ENCODE measurements around the gene CLEC17A. TPM values are rescaled to one million over a fixed set of nuclear protein-coding genes. Genes with fewer than 3 reads are reported as not detected.
"Not testable (repeated sequence)": the region's sequence is repeated elsewhere in the genome, so short reads cannot be mapped to it uniquely, and the experiment has no call there.

The CLEC17A gene
- polyA plus RNA-seq, 2 of the 4 experiments (the other 2 are of a cell fraction) = not detected

- H3K9me3 ChIP-seq; DNase-seq (ENCODE audit: low read depth in 1 of 2, low spot score in 1 of 2); H3K4me2 ChIP-seq; POLR2A ChIA-PET; H3K4me1 ChIP-seq; H3K4me3 ChIP-seq; H3K27ac ChIP-seq; FAIRE-seq: not testable (repeated sequence)
- 0 out of 6 replicates have a peak, but pooled peaks of 1 of the 2 experiments have one; percentile 4 for ATAC-seq
- WGBS (ENCODE audit: missing lambda C conversion rate) = 91% methylated on average over 10 of the region's 22 CpGs
- TF ChIP-seq MAFK (IDR thresholded peaks at IDR 0.05; ENCODE audit: partially characterized antibody) = peak; percentile 38
- CTCF ChIA-PET = interaction anchor here (8.3 kb wide), 1 partner anchor 8 kb away, joined by 39 read pairs; no protein-coding TSS in a partner anchor
Observed at GRCh38 chr19:14564652-14565297, 18.1 kb upstream of the CLEC17A start.

GRCh38 chr19:14565298-14565679 lies 17.6 kb upstream of the CLEC17A start:
- Histone ChIP-seq H3K4me1 (no peaks in the 10 kb centered on the region), H3K9me3 (no peaks in the 10 kb centered on the region), H3K4me3 (no peak overlapping the region), H3K4me2 (no peak overlapping the region), H3K27ac (no peak overlapping the region)
- no peak for DNase-seq (ENCODE audit: low read depth in 1 of 2, low spot score in 1 of 2)
- no peak for FAIRE-seq
- POLR2A ChIA-PET = no interaction called here
- CTCF ChIA-PET = interaction anchor here (8.3 kb wide), 1 partner anchor 9 kb away, joined by 39 read pairs; no protein-coding TSS in a partner anchor
- ATAC-seq = no peak
- WGBS (ENCODE audit: missing lambda C conversion rate) = 100% methylated on average over 1 of the region's 22 CpGs
- no peak for TF ChIP-seq FOSL2 (IDR thresholded peaks at IDR 0.05)
- TF ChIP-seq FOSL2 (CRISPR knock-in tag; IDR thresholded peaks at IDR 0.05) = no peak
- TF ChIP-seq FOXS1 (CRISPR knock-in tag; IDR thresholded peaks at IDR 0.05) = no peak
- no peak for TF ChIP-seq RARB (CRISPR knock-in tag; IDR thresholded peaks at IDR 0.05)
- TF ChIP-seq CHD2 (IDR thresholded peaks at IDR 0.05; ENCODE audit: low read length, partially characterized antibody) = no peak
- no peak for TF ChIP-seq HDAC2 (IDR thresholded peaks at IDR 0.05)
- no peak for TF ChIP-seq KDM1A (IDR thresholded peaks at IDR 0.05; ENCODE audit: low read depth)
- TF ChIP-seq PBX3 (IDR thresholded peaks at IDR 0.05) = no peak
- no peak for TF ChIP-seq REST (IDR thresholded peaks at IDR 0.05)
- TF ChIP-seq ESRRA (IDR thresholded peaks at IDR 0.05; ENCODE audit: borderline replicate concordance, low read length) = no peak
- no peak for TF ChIP-seq EP300 (IDR thresholded peaks at IDR 0.05)
- no peak for TF ChIP-seq ZNF302 (CRISPR knock-in tag; IDR thresholded peaks at IDR 0.05)
- TF ChIP-seq SREBF2 (IDR thresholded peaks at IDR 0.05) = no peak
- no peak for TF ChIP-seq EHF (CRISPR knock-in tag; IDR thresholded peaks at IDR 0.05)
- TF ChIP-seq KDM5A (IDR thresholded peaks at IDR 0.05) = no peak
- no peak for TF ChIP-seq ATOH8 (CRISPR knock-in tag; IDR thresholded peaks at IDR 0.05; ENCODE audit: low read depth)
- no peak for TF ChIP-seq USF2 (IDR thresholded peaks at IDR 0.05)
- no peak for TF ChIP-seq ZFP36 (IDR thresholded peaks at IDR 0.05; ENCODE audit: borderline replicate concordance, partially characterized antibody)
- TF ChIP-seq MAFK (IDR thresholded peaks at IDR 0.05; ENCODE audit: partially characterized antibody) = no peak
- no peak for TF ChIP-seq RNF2 (IDR thresholded peaks at IDR 0.05; ENCODE audit: borderline replicate concordance, low read depth)
